Psoas muscle (tissue), 8 donors: Measurements from ENCODE around the gene RABEP2. TPM values are rescaled to one million over a fixed set of nuclear protein-coding genes. Genes with fewer than 3 reads are reported as not detected.

Experiments used
- ATAC-seq, 4 donors: fragments of 200-7000 bp; cut with Tn5 transposase; one replicate each; pipeline ENCODE4 v1.9.1; 2020; ENCODE audit warnings: moderate library complexity in 3 of 4, mild to moderate bottlenecking in 2 of 4
- DNase-seq, 2 donors: peaks; one replicate each; pipeline ENCODE4 v3.0.0-alpha.2; 2020
- H3K27ac ChIP-seq: fragments of 200-600 bp; one replicate; pipeline ENCODE4 v1.8.0; 2022
- H3K27me3 ChIP-seq, 3 donors: fragments of 200-600 bp in 1 of 3; one replicate each; pipeline versions ENCODE4 v1.6.1 to v1.8.0; 2013 to 2022; ENCODE audit warnings: low read length in 2 of 3, mild to moderate bottlenecking in 2 of 3, moderate library complexity in 1 of 3; ENCODE audit not compliant: insufficient read depth in 3 of 3
- H3K36me3 ChIP-seq, 2 donors: fragments of 200-600 bp in 1 of 2; one replicate each; pipeline versions ENCODE4 v1.6.1 to v1.8.0; 2013 to 2022; ENCODE audit warnings: low read depth in 1 of 2, mild to moderate bottlenecking in 1 of 2, moderate library complexity in 1 of 2; ENCODE audit not compliant: insufficient read depth in 1 of 2
- H3K4me1 ChIP-seq: fragments of 200-600 bp; one replicate; pipeline ENCODE4 v1.8.0; 2022
- H3K4me3 ChIP-seq: fragments of 200-600 bp; one replicate; pipeline ENCODE4 v1.8.0; 2022; ENCODE audit warnings: mild to moderate bottlenecking
- H3K9me3 ChIP-seq: fragments of 200-600 bp; one replicate; pipeline ENCODE4 v1.8.0; 2022
- CTCF ChIP-seq: fragments of 200-600 bp; IDR thresholded peaks from one replicate; pipeline ENCODE4 v1.8.0; 2022; ENCODE audit warnings: antibody characterized with exemption
- whole genome bisulfite sequencing, 3 donors: extraction: QIAGEN DNeasy Blood & Tissue Kit; methylation state at CpG; one replicate each; pipeline versions ENCODE4 v1.1.6 to v1.1.7; 2013; 5-methylcytosine and 5-hydroxymethylcytosine counted together
- intact Hi-C, 2 donors: fragments of 100-400 bp; cut with DNase I; formaldehyde crosslinking; loops; one replicate each; pipeline versions ENCODE4 v1.11.0 to v1.14.2; 2022
- polyA plus RNA-seq, 3 donors: library from polyadenylated mRNA; stranded (reverse); fragments of 200-250 nt; gene quantifications; one replicate each; pipeline ENCODE4 v1.2.3, GENCODE V29; 2013
- total RNA-seq, 4 donors: library from RNA; stranded (reverse); fragmentation: NEBNext Ultra II Directional in 2 of 4; extraction: Animal tissue kit (Norgen Biotek cat#: 25700) in 2 of 4; gene quantifications; one replicate each; pipeline versions ENCODE4 v1.2.1 to v1.2.4, GENCODE V29; 2021 to 2023
- donor health status: healthy with polysubstance abuse.
- donor health status: DM: no; HTN: no; CAD: no; lungs with moderate emphysema.
- donor health status: Bipolar disorder and iron deficiency.
- donor health status: healthy.
- donor health status: DM: yes; HTN: yes; CAD: no.
- donor health status: DM: no; HTN: no; CAD: no.
- donor health status: DM: no; HTN: no; CAD: no.
- donor health status: DM: yes; HTN: yes; CAD: no.

Gene RABEP2
- total and polyA plus RNA-seq, 7 donors = 3.1 to 22.8 (median 6.2) TPM

GRCh38 chr16:28967156-28967555 is 42.1 kb upstream of the RABEP2 start:
- DNase-seq = no peak
- no peaks in the 10 kb centered on the region for H3K4me1 ChIP-seq
- H3K27me3 ChIP-seq = no peaks in the 10 kb centered on the region
- H3K9me3 ChIP-seq = no peaks in the 10 kb centered on the region
- WGBS, 3 donors = 87 to 91% (median 90%) methylated on average over 4 of the region's 4 CpGs
- no peak for TF ChIP-seq CTCF
- ATAC-seq = no peak
- intact Hi-C loops = no loop called here
- no peak overlapping the region for H3K4me3 ChIP-seq
- no peak overlapping the region for H3K27ac ChIP-seq
- peaks cover 0 to 41% of the 10 kb centered on the region in 2 donors for H3K36me3 ChIP-seq

- Histone ChIP-seq H3K4me1 (no peaks in the 10 kb centered on the region), H3K4me3 (no peak overlapping the region), H3K9me3 (no peaks in the 10 kb centered on the region), H3K36me3 (peaks cover 0 to 60% of the 10 kb centered on the region in 2 donors), H3K27ac (no peak overlapping the region), H3K27me3 (no peaks in the 10 kb centered on the region)
- DNase-seq = no peak
- 91 to 95% (median 91%) methylated on average over 2 of the region's 2 CpGs for WGBS, 3 donors
- intact Hi-C loops = no loop called here
- no peak for ATAC-seq
- no peak for TF ChIP-seq CTCF
These were observed 39.5 kb upstream of the RABEP2 start for GRCh38 chr16:28964496-28964895.

GRCh38 chr16:28964072-28964471 is 39.0 kb upstream of the RABEP2 start:
- no peak for TF ChIP-seq CTCF
- Histone ChIP-seq H3K27ac (no peak overlapping the region), H3K4me3 (no peak overlapping the region), H3K4me1 (no peaks in the 10 kb centered on the region), H3K27me3 (no peaks in the 10 kb centered on the region), H3K9me3 (no peaks in the 10 kb centered on the region), H3K36me3 (peaks cover 0 to 64% of the 10 kb centered on the region in 2 donors)
- 84 to 96% (median 90%) methylated on average over 3 of the region's 3 CpGs for WGBS, 3 donors
- DNase-seq (no peak), ATAC-seq (no peak)
- intact Hi-C loops = no loop called here

- no peaks in the 10 kb centered on the region for H3K9me3 ChIP-seq
- intact Hi-C loops = no loop called here
- WGBS, 3 donors = 87 to 93% (median 88%) methylated on average over 6 of the region's 6 CpGs
- no peak for DNase-seq
- no peaks in the 10 kb centered on the region for H3K27me3 ChIP-seq
- no peak overlapping the region for H3K4me3 ChIP-seq
- ATAC-seq = no peak
- H3K27ac ChIP-seq = no peak overlapping the region
- no peak for TF ChIP-seq CTCF
- peaks cover 0 to 88% of the 10 kb centered on the region in 2 donors for H3K36me3 ChIP-seq
- H3K4me1 ChIP-seq = no peaks in the 10 kb centered on the region
These were observed 33.8 kb upstream of the RABEP2 start for GRCh38 chr16:28958836-28959235.

- TF ChIP-seq CTCF = no peak
- H3K4me1 ChIP-seq = no peaks in the 10 kb centered on the region
- no peaks in the 10 kb centered on the region for H3K9me3 ChIP-seq
- intact Hi-C loops = no loop called here
- H3K4me3 ChIP-seq = no peak overlapping the region
- DNase-seq = no peak
- no peak overlapping the region for H3K27ac ChIP-seq
- WGBS, 3 donors = 92 to 96% (median 94%) methylated on average over 9 of the region's 9 CpGs
- ATAC-seq = no peak
- H3K27me3 ChIP-seq = no peaks in the 10 kb centered on the region
- H3K36me3 ChIP-seq = peaks cover 0 to 88% of the 10 kb centered on the region in 2 donors
These were observed 33.2 kb upstream of the RABEP2 start for GRCh38 chr16:28958216-28958615.
